A549 (cell line): ENCODE measurements around the gene CLASP1. TPM values are rescaled to one million over a fixed set of nuclear protein-coding genes. Genes with fewer than 3 reads are reported as not detected.

Experiments used
- ATAC-seq, 2 experiments: fragments of 200-7000 bp in 1 of 2; fragments of >200 bp in 1 of 2; cut with Nextera tagmentation in 1 of 2; cut with Tn5 transposase in 1 of 2; 3 replicates each; pipeline versions ENCODE4 v1.8.0 to v1.9.1; 2018 to 2020; ENCODE audit warnings: mild to moderate bottlenecking in 1 of 2, moderate library complexity in 1 of 2
- CTCF ChIA-PET: fragments of 300-600 bp; sonication (Branson Sonifier 250); formaldehyde crosslinking; extraction: SDS; loops from one replicate; lab custom pipeline; 2021; ENCODE audit warnings: antibody characterized with exemption, inconsistent platforms; lab: Yijun Ruan, JAX
- POLR2A ChIA-PET: fragments of 350-600 bp; formaldehyde crosslinking; extraction: SDS; loops from one replicate; lab custom pipeline; 2021; ENCODE audit warnings: antibody characterized with exemption, inconsistent platforms; lab: Yijun Ruan, JAX
- DNase-seq, 2 experiments: peaks; one replicate each; pipeline versions ENCODE4 v3.0.0 to v3.0.0-alpha.2; 2011 to 2016; ENCODE audit warnings: low read depth in 1 of 2, low spot score in 1 of 2
- FAIRE-seq: peaks from 2 replicates; lab custom pipeline; 2011; peaks lifted over from hg19 to GRCh38; lab: Jason Lieb, UNC
- H3K27ac ChIP-seq, 2 experiments: fragments of >200 bp; sonication (Bioruptor Twin); formaldehyde crosslinking; 3 replicates each; pipeline ENCODE4 v1.5.1; 2016 to 2017
- H3K4me1 ChIP-seq: fragments of >200 bp; sonication (Bioruptor Twin); formaldehyde crosslinking; 3 replicates; pipeline ENCODE4 v1.6.1; 2016
- H3K4me2 ChIP-seq: fragments of >200 bp; sonication (Bioruptor Twin); formaldehyde crosslinking; 3 replicates; pipeline ENCODE4 v1.6.1; 2016
- H3K4me3 ChIP-seq: fragments of >200 bp; sonication (Bioruptor Twin); formaldehyde crosslinking; 3 replicates; pipeline ENCODE4 v1.5.1; 2016
- H3K9me3 ChIP-seq: fragments of >200 bp; sonication (Bioruptor Twin); formaldehyde crosslinking; 3 replicates; pipeline ENCODE4 v1.6.1; 2016
- CBX8 ChIP-seq: fragments of 200-600 bp; sonication (generic); IDR thresholded peaks from 2 replicates; pipeline ENCODE4 v1.6.1; 2016
- E2F6 ChIP-seq: IDR thresholded peaks from 2 replicates; pipeline ENCODE4 v1.6.1; 2012; ENCODE audit warnings: low read depth, borderline replicate concordance
- EHF ChIP-seq: fragments of 250-450 bp; sonication (Bioruptor Pico); IDR thresholded peaks from 2 replicates; pipeline ENCODE4 v1.5.0; 2020; ENCODE audit warnings: mild to moderate bottlenecking
- EHMT2 ChIP-seq: fragments of 200-600 bp; sonication (generic); IDR thresholded peaks from 2 replicates; pipeline ENCODE4 v1.6.1; 2016; ENCODE audit warnings: antibody characterized with exemption, low read depth, mild to moderate bottlenecking, moderate library complexity
- EP300 ChIP-seq, 2 experiments: fragments of >200 bp; sonication (Bioruptor Twin); formaldehyde crosslinking; IDR thresholded peaks; 2 replicates in 1 of 2; 3 replicates in 1 of 2; pipeline ENCODE4 v1.6.1; 2016 to 2017
- FOSL2 ChIP-seq, 2 experiments: fragments of 450-650 bp in 1 of 2; fragments of >200 bp in 1 of 2; sonication (Bioruptor Twin) in 1 of 2; formaldehyde crosslinking; IDR thresholded peaks; 2 replicates each; pipeline versions ENCODE4 v1.5.0 to v1.6.1; 2016 to 2020; ENCODE audit warnings: mild to moderate bottlenecking in 1 of 2, moderate library complexity in 1 of 2
- HEYL ChIP-seq: fragments of 250-450 bp; sonication (Bioruptor Pico); IDR thresholded peaks from 2 replicates; pipeline ENCODE4 v1.8.0; 2021; ENCODE audit warnings: mild to moderate bottlenecking, moderate library complexity
- HOXA7 ChIP-seq: fragments of 250-450 bp; sonication (Bioruptor Pico); IDR thresholded peaks from 2 replicates; pipeline ENCODE4 v1.5.0; 2020; ENCODE audit warnings: mild to moderate bottlenecking, moderate library complexity
- HOXB5 ChIP-seq: fragments of 250-450 bp; sonication (Bioruptor Pico); IDR thresholded peaks from 2 replicates; pipeline ENCODE4 v1.5.0; 2020; ENCODE audit warnings: mild to moderate bottlenecking, moderate library complexity
- JUN ChIP-seq, 2 experiments: fragments of >200 bp; sonication (Bioruptor Twin); formaldehyde crosslinking; IDR thresholded peaks; 2 replicates in 1 of 2; 3 replicates in 1 of 2; pipeline ENCODE4 v1.6.1; 2016 to 2017
- JUNB ChIP-seq: fragments of >200 bp; sonication (Bioruptor Twin); formaldehyde crosslinking; IDR thresholded peaks from 2 replicates; pipeline ENCODE4 v1.6.1; 2016
- KDM1A ChIP-seq: fragments of 200-600 bp; sonication (generic); IDR thresholded peaks from 2 replicates; pipeline ENCODE4 v1.6.1; 2016; ENCODE audit warnings: low read depth, mild to moderate bottlenecking
- NFE2L2 ChIP-seq: fragments of 150-350 bp; conservative IDR thresholded peaks from 2 replicates; pipeline ENCODE4 v1.6.1; 2014; ENCODE audit warnings: low read length
- NPAS2 ChIP-seq: fragments of 250-450 bp; sonication (Bioruptor Pico); IDR thresholded peaks from 2 replicates; pipeline ENCODE4 v1.8.0; 2022; ENCODE audit warnings: mild to moderate bottlenecking, moderate library complexity, borderline replicate concordance
- PBX3 ChIP-seq: IDR thresholded peaks from 2 replicates; pipeline ENCODE4 v1.6.1; 2012
- RCOR1 ChIP-seq: fragments of 150-350 bp; IDR thresholded peaks from 2 replicates; pipeline ENCODE4 v1.6.1; 2014; ENCODE audit warnings: antibody characterized with exemption, low read length, low read depth
- SREBF2 ChIP-seq: fragments of 450-650 bp; IDR thresholded peaks from 2 replicates; pipeline ENCODE4 v1.6.1; 2014; ENCODE audit warnings: mild to moderate bottlenecking, moderate library complexity
- USF2 ChIP-seq: fragments of 450-650 bp; IDR thresholded peaks from 2 replicates; pipeline ENCODE4 v1.6.1; 2014; ENCODE audit warnings: antibody characterized with exemption
- ZC3H11A ChIP-seq: fragments of 450-650 bp; IDR thresholded peaks from 2 replicates; pipeline ENCODE4 v1.6.1; 2014; ENCODE audit warnings: antibody characterized with exemption, mild to moderate bottlenecking
- ZNF302 ChIP-seq: fragments of 250-450 bp; sonication (Bioruptor Pico); IDR thresholded peaks from 2 replicates; pipeline ENCODE4 v1.9.0; 2021; ENCODE audit warnings: inconsistent platforms, mild to moderate bottlenecking, moderate library complexity
- ZSCAN20 ChIP-seq: fragments of 250-450 bp; sonication (Bioruptor Pico); IDR thresholded peaks from 2 replicates; pipeline ENCODE4 v1.8.0; 2022; ENCODE audit warnings: mild to moderate bottlenecking, moderate library complexity
- WGBS: methylation state at CpG from one replicate; pipeline ENCODE4 v1.1.6; 2017; ENCODE audit errors: missing lambda C conversion rate; 5-methylcytosine and 5-hydroxymethylcytosine counted together
- polyA plus RNA-seq, 4 experiments: library from polyadenylated mRNA; depleted of rRNA in 3 of 4; stranded (reverse); fragments of >200 nt; fragmentation: RNase III in 1 of 4; extraction: RNeasy Plus Mini Kit Qiagen cat#74134 plus additional on column Dnase treatment in 1 of 4; gene quantifications; 2 replicates in 3 of 4; 3 replicates in 1 of 4; pipeline ENCODE4 v1.2.3, GENCODE V29; 2011 to 2017
- TF ChIP-seq, protein P1 (sequence below): fragments of 250-450 bp; sonication (Bioruptor Pico); IDR thresholded peaks from 2 replicates; pipeline ENCODE4 v1.5.0; 2021; ENCODE audit warnings: mild to moderate bottlenecking, moderate library complexity, borderline replicate concordance
- TF ChIP-seq, protein P2 (sequence below): IDR thresholded peaks from 2 replicates; pipeline ENCODE4 v1.6.1; 2012

The CLASP1 gene
- polyA plus RNA-seq, 2 of the 4 experiments (the other 2 are of a cell fraction), result 11.7 to 15.8 TPM

DNA sequence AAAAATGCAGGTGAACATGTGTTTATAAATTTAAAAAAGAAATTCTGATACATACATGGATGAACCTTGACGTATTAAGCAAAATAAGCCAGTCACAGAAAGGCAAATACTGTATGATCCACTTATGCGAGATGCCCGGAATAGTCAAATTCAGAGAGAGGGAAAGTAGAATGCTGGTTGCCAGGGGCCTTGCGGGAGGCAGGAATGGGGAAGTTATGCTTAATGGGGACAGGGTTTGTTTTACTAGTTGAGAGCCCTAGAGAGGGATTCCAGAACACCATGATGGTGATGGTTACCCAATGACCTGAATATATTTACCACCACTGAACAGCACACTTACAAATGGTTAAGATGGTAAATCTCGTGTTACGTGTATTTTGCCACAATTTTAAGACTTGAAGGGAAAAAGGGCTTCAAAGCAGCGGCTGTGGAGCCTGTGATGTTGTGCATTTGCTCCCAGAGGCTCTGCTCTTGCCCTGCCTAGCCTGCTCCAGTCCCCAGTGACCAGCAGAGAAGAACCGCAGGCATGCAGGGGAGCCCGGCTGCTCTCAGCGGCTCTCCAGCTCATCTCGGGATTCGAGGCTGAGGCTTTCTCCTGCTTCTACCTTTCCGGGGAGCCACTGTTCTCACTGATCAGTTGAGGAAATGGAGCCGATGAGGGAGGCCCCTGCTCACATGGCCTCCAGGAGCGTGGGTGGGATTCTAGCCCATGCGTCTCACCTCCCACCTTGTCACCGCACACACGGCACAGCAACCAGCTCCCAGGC lies 312.6 kb downstream of the CLASP1 start:
- Histone ChIP-seq H3K4me1 (peaks cover 7% of the 10 kb centered on the region; the same call in 1 of the 3 replicates), H3K9me3 (no peaks in the 10 kb centered on the region), H3K27ac (no peak overlapping the region), H3K4me3 (no peak overlapping the region)
- CTCF ChIA-PET, result interaction anchor here (0.7 to 1.2 kb wide), 3 partner anchors 18 to 252 kb away, joined by 3 read pairs; no protein-coding TSS in a partner anchor
- WGBS, result 95% methylated on average over 18 of the region's 18 CpGs
- no peak for DNase-seq
- ATAC-seq, result no peak
- no peak for TF ChIP-seq ZC3H11A
- no peak for TF ChIP-seq KDM1A
- no peak for TF ChIP-seq HOXA7 (CRISPR knock-in tag)
- no peak for TF ChIP-seq HOXB5 (CRISPR knock-in tag)
- no peak for TF ChIP-seq EHF (CRISPR knock-in tag)
- no peak for TF ChIP-seq JUNB
- TF ChIP-seq ZNF302, result no peak
- TF ChIP-seq RCOR1, result no peak
- TF ChIP-seq NFE2L2, result no peak
- TF ChIP-seq EP300 (IDR thresholded peaks at IDR 0.05), result no peak
- TF ChIP-seq SREBF2, result no peak
- TF ChIP-seq, all 56 proteins: peak for 0
- no peak for FAIRE-seq
- H3K4me2 ChIP-seq, result no peak overlapping the region
- POLR2A ChIA-PET, result no interaction called here

DNA sequence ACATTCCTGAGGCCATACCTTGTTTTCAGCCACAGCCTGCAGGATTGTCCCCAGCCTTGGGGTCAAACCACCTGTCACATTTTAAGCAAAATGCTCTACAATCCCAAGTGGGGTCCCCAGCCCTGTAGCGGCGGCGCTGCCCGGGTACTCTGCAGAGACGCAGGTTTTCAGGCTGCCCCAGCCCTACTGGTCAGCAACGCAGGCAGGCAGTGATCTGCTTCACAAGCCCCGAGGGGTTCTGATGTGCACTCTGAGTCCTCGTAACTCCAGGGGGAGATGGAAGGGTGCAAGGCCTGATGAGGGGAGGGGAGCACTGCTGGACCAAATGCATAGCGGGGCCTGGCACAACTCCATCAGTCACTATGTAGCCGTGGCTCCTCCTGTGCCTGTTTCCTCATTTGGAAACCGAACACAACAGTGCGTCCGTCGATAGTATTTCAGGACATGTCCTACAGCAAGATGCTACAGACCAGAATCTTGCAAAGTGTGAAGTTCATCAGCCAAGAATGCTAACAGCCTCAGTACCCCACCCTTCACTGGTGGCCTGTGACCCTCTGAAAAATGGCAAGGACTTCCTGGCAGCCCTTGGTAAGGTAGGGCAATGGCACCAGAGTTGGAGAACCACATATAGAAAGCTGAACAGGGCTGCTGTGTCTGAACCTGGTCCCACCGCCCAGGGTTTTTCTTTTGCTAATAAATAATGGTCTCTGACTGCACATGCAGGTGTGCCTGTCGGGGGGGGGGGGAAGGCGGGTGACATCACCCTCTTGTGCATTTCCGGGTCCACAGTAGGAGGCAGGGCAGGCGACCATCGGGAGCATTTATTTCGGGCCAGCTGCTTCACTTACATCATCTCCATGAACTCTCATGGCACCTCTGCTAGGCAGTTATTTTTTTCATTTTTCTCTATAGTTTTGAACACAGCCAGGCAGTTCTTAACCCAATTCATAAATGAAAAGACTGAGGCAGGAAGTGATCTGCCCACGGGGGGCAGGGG lies 313.7 kb downstream of the CLASP1 start:
- FAIRE-seq (no peak), DNase-seq (no peak), ATAC-seq (peak in 1 of 2 experiments; percentile 11; a peak in 3 of 6 replicates)
- 68% methylated on average over 16 of the region's 22 CpGs for WGBS
- ChIA-PET POLR2A (no interaction called here), CTCF (interaction anchor here (0.7 to 1.4 kb wide), 6 partner anchors 12 to 259 kb away, joined by 3 read pairs; no protein-coding TSS in a partner anchor)
- no peak overlapping the region for H3K27ac ChIP-seq
- H3K4me3 ChIP-seq, result no peak overlapping the region
- H3K4me2 ChIP-seq, result no peak overlapping the region
- peaks cover 7% of the 10 kb centered on the region; the same call in 1 of the 3 replicates for H3K4me1 ChIP-seq
- H3K9me3 ChIP-seq, result no peaks in the 10 kb centered on the region
- TF ChIP-seq ZSCAN20, result no peak
- TF ChIP-seq, protein P1, sequence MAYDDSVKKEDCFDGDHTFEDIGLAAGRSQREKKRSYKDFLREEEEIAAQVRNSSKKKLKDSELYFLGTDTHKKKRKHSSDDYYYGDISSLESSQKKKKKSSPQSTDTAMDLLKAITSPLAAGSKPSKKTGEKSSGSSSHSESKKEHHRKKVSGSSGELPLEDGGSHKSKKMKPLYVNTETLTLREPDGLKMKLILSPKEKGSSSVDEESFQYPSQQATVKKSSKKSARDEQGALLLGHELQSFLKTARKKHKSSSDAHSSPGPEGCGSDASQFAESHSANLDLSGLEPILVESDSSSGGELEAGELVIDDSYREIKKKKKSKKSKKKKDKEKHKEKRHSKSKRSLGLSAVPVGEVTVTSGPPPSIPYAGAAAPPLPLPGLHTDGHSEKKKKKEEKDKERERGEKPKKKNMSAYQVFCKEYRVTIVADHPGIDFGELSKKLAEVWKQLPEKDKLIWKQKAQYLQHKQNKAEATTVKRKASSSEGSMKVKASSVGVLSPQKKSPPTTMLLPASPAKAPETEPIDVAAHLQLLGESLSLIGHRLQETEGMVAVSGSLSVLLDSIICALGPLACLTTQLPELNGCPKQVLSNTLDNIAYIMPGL (CRISPR knock-in tag), result no peak
- TF ChIP-seq ZC3H11A, result no peak
- TF ChIP-seq E2F6, result no peak
- no peak for TF ChIP-seq CBX8
- TF ChIP-seq FOSL2 (IDR thresholded peaks at IDR 0.05), result no peak
- TF ChIP-seq FOSL2 (CRISPR knock-in tag; IDR thresholded peaks at IDR 0.05), result no peak
- no peak for TF ChIP-seq HEYL
- TF ChIP-seq, all 56 proteins: peak for 0

DNA sequence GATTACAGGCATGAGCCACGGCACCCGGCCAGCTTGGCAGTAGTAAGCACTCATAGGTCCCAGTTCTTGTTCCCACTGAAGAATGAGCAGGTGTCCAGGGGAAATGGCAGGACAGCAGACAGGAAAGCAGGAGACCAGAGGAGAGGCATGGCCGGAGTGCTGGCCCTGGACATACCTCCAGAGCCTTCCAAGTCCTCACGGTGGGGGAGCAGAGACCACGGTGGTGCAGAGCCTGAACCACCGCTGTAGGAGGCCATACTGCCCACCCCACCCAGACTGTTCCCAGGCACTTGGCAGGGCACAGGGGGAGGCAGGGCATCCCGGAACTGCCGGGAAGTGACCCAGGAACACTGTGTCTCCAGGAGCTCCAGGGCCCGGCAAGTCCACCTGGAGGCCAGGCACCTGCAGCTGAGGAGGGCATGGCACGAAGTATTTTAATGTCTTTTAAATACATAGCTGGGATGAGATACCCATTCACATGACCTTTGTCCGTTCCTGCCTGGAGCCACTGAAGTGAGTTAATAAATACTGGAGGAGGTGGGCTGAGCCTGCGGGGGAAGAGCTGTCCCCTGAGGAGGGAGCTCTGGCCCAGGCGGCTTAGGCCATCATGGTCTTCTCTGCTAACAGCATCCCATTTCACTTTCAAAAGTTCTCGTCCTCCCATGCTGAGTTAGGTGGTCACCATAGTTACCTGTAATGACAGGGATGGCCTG lies 314.5 kb downstream of the CLASP1 start:
- CTCF ChIA-PET, result interaction anchor here (0.9 to 1.4 kb wide), 7 partner anchors 11 to 639 kb away, joined by 3 to 4 read pairs (median 3); no protein-coding TSS in a partner anchor

More for the DNA sequence above, 314.5 kb downstream of the CLASP1 start:
- TF ChIP-seq JUN (IDR thresholded peaks at IDR 0.05), result no peak
- no peak for TF ChIP-seq EHMT2
- TF ChIP-seq NPAS2, result no peak
- TF ChIP-seq PBX3, result no peak
- TF ChIP-seq USF2, result no peak
- no peak for TF ChIP-seq NFE2L2
- TF ChIP-seq, protein P2, sequence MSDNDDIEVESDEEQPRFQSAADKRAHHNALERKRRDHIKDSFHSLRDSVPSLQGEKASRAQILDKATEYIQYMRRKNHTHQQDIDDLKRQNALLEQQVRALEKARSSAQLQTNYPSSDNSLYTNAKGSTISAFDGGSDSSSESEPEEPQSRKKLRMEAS, result no peak
- POLR2A ChIA-PET, result no interaction called here
- FAIRE-seq (no peak), ATAC-seq (peak; percentile 35 to 45; a peak in 4 of 6 replicates), DNase-seq (no peak)
- 78% methylated on average over 14 of the region's 14 CpGs for WGBS
- no peak overlapping the region for H3K4me3 ChIP-seq
- peaks cover 7% of the 10 kb centered on the region; the same call in 1 of the 3 replicates for H3K4me1 ChIP-seq
- H3K27ac ChIP-seq, result no peak overlapping the region
- H3K4me2 ChIP-seq, result peak overlapping the region; percentile 20; the same call in 2 of the 3 replicates
- H3K9me3 ChIP-seq, result no peaks in the 10 kb centered on the region
